NCI-H1694 treated with DMSO at 0.1 percent for 48 hours (cell line): ENCODE measurements around the gene ANGPTL2.

Experiments
- DNase-seq: peaks from one replicate; lab custom pipeline; 2025; lab: John Stamatoyannopoulos, UW

The ANGPTL2 gene

GRCh38 chr9:127075624-127076372 lies 46.6 kb downstream of the ANGPTL2 start:
- no peak for DNase-seq

GRCh38 chr9:127074561-127075548 lies 47.6 kb downstream of the ANGPTL2 start:
- no peak for DNase-seq

GRCh38 chr9:127067603-127068220 lies 54.7 kb downstream of the ANGPTL2 start:
- no peak for DNase-seq

GRCh38 chr9:127066851-127067136 lies 55.6 kb downstream of the ANGPTL2 start:
- DNase-seq = no peak

- no peak for DNase-seq
Observed at GRCh38 chr9:127066060-127066850, 56.2 kb downstream of the ANGPTL2 start.

- DNase-seq = no peak
Observed at GRCh38 chr9:127065592-127065991, 56.8 kb downstream of the ANGPTL2 start.

GRCh38 chr9:127064335-127064734 lies 58.1 kb downstream of the ANGPTL2 start:
- no peak for DNase-seq

- no peak for DNase-seq
Observed at GRCh38 chr9:127061411-127061810, 61.0 kb downstream of the ANGPTL2 start.

GRCh38 chr9:127059765-127060361 lies 62.6 kb downstream of the ANGPTL2 start:
- no peak for DNase-seq

- DNase-seq = no peak
Observed at GRCh38 chr9:127059030-127059429, 63.4 kb downstream of the ANGPTL2 start.

- peak; percentile 26 for DNase-seq
Observed at GRCh38 chr9:127058645-127059021, 63.8 kb downstream of the ANGPTL2 start.

- no peak for DNase-seq
Observed at GRCh38 chr9:127058011-127058644, 64.3 kb downstream of the ANGPTL2 start.

- DNase-seq = no peak
Observed at GRCh38 chr9:127056446-127056845, 66.0 kb downstream of the ANGPTL2 start.

GRCh38 chr9:127055745-127056402 lies 66.6 kb downstream of the ANGPTL2 start:
- no peak for DNase-seq

- DNase-seq = no peak
Observed at GRCh38 chr9:127053960-127054359, 68.5 kb downstream of the ANGPTL2 start.

- no peak for DNase-seq
Observed at GRCh38 chr9:127053057-127053821, 69.2 kb downstream of the ANGPTL2 start.

- no peak for DNase-seq
Observed at GRCh38 chr9:127051881-127052595, 70.4 kb downstream of the ANGPTL2 start.

- DNase-seq = no peak
Observed at GRCh38 chr9:127050591-127051001, 71.8 kb downstream of the ANGPTL2 start.

GRCh38 chr9:127050152-127050551 lies 72.3 kb downstream of the ANGPTL2 start:
- DNase-seq = no peak
